Calu3 (cell line): ENCODE results near the gene FCRL6. TPM values are rescaled to one million over a fixed set of nuclear protein-coding genes. Genes with fewer than 3 reads are reported as not detected.

Experiments
- BruUV-seq: library from RNA; stranded (reverse); fragments of 400-500 nt; replicated peaks from 2 replicates; lab custom pipeline; 2021; lab: Mats Ljungman, UMichigan
- CTCF ChIA-PET: fragments of 300-600 bp; sonication (Branson Sonifier 250); formaldehyde crosslinking; loops from one replicate; lab custom pipeline; 2022; ENCODE audit warnings: antibody characterized with exemption; lab: Charles Lee
- DNase-seq: peaks from one replicate; pipeline ENCODE4 v3.0.0; 2022
- H3K27ac Mint-ChIP-seq: one replicate; pipeline ENCODE4 v1.8.0; 2022; ENCODE audit warnings: mixed read lengths; ENCODE audit not compliant: unreplicated experiment
- H3K27me3 Mint-ChIP-seq: one replicate; pipeline ENCODE4 v1.8.0; 2022; ENCODE audit warnings: mixed read lengths; ENCODE audit not compliant: unreplicated experiment
- H3K36me3 Mint-ChIP-seq: one replicate; pipeline ENCODE4 v1.8.0; 2022; ENCODE audit warnings: mild to moderate bottlenecking, moderate library complexity, mixed read lengths; ENCODE audit not compliant: insufficient read depth, unreplicated experiment
- H3K4me1 Mint-ChIP-seq: one replicate; pipeline ENCODE4 v1.8.0; 2022; ENCODE audit warnings: mild to moderate bottlenecking, low read depth, mixed read lengths; ENCODE audit not compliant: unreplicated experiment
- H3K4me3 Mint-ChIP-seq: one replicate; pipeline ENCODE4 v1.8.0; 2022; ENCODE audit warnings: mild to moderate bottlenecking, low read depth, moderate library complexity, mixed read lengths; ENCODE audit not compliant: unreplicated experiment
- H3K9me3 Mint-ChIP-seq: one replicate; pipeline ENCODE4 v1.8.0; 2022; ENCODE audit warnings: low read depth, mixed read lengths; ENCODE audit not compliant: unreplicated experiment
- CTCF ChIP-seq: fragments of 200-600 bp; IDR thresholded peaks from one replicate; pipeline ENCODE4 v1.8.0; 2022; ENCODE audit warnings: antibody characterized with exemption; ENCODE audit not compliant: unreplicated experiment
- intact Hi-C: fragments of 100-400 bp; cut with micrococcal nuclease; formaldehyde crosslinking; loops from one replicate; pipeline ENCODE4 v1.10.0; 2022; ENCODE audit not compliant: unreplicated experiment
- total RNA-seq: library from RNA; stranded (reverse); gene quantifications from 2 replicates; pipeline ENCODE4 v1.2.3, GENCODE V29; 2022

FCRL6 gene
- total RNA-seq, 1 experiment from 2014 or later = not detected

- CTCF ChIA-PET = interaction anchor here (0.9 kb wide), 1 partner anchor 16 kb away, joined by 3 read pairs; no protein-coding TSS in a partner anchor
- H3K27me3 Mint-ChIP-seq = peaks cover 21% of the 10 kb centered on the region
Observed at GRCh38 chr1:159781992-159782391, 20.2 kb upstream of the FCRL6 start.

GRCh38 chr1:159783724-159784123 is 18.4 kb upstream of the FCRL6 start:
- peaks cover 5% of the 10 kb centered on the region for H3K36me3 Mint-ChIP-seq
- DNase-seq = no peak
- no peaks in the 10 kb centered on the region for H3K4me1 Mint-ChIP-seq
- intact Hi-C loops = no loop called here
- CTCF ChIA-PET = no interaction called here
- no peaks in the 10 kb centered on the region for H3K9me3 Mint-ChIP-seq
- H3K4me3 Mint-ChIP-seq = no peak overlapping the region
- no peak overlapping the region for H3K27ac Mint-ChIP-seq
- no peak for TF ChIP-seq CTCF
- no TSS peak for BruUV-seq
- H3K27me3 Mint-ChIP-seq = peaks cover 9% of the 10 kb centered on the region

More at GRCh38 chr1:159781992-159782391, 20.2 kb upstream of the FCRL6 start:
- H3K36me3 Mint-ChIP-seq = peaks cover 5% of the 10 kb centered on the region
- H3K27ac Mint-ChIP-seq = no peak overlapping the region
- intact Hi-C loops = no loop called here
- TF ChIP-seq CTCF = no peak
- BruUV-seq = no TSS peak
- H3K4me3 Mint-ChIP-seq = no peak overlapping the region
- DNase-seq = no peak
- H3K4me1 Mint-ChIP-seq = no peaks in the 10 kb centered on the region
- no peaks in the 10 kb centered on the region for H3K9me3 Mint-ChIP-seq

- Mint-ChIP-seq H3K27me3 (peaks cover 13% of the 10 kb centered on the region), H3K27ac (no peak overlapping the region), H3K4me3 (no peak overlapping the region), H3K36me3 (no peaks in the 10 kb centered on the region), H3K4me1 (peaks cover 13% of the 10 kb centered on the region), H3K9me3 (no peaks in the 10 kb centered on the region)
- no peak for DNase-seq
- CTCF ChIA-PET = no interaction called here
- BruUV-seq = no TSS peak
- no peak for TF ChIP-seq CTCF
- intact Hi-C loops = no loop called here
Observed at GRCh38 chr1:159786465-159786864, 15.7 kb upstream of the FCRL6 start.

- Mint-ChIP-seq H3K27ac (no peak overlapping the region), H3K36me3 (no peaks in the 10 kb centered on the region), H3K4me1 (peaks cover 13% of the 10 kb centered on the region), H3K27me3 (peaks cover 14% of the 10 kb centered on the region), H3K4me3 (no peak overlapping the region), H3K9me3 (no peaks in the 10 kb centered on the region)
- no peak for DNase-seq
- TF ChIP-seq CTCF = no peak
- CTCF ChIA-PET = no interaction called here
- intact Hi-C loops = no loop called here
- no TSS peak for BruUV-seq
Observed at GRCh38 chr1:159786966-159787365, 15.2 kb upstream of the FCRL6 start.
